HCT116 (cell line): ENCODE results near the gene SERPINB5. TPM values are rescaled to one million over a fixed set of nuclear protein-coding genes. Genes with fewer than 3 reads are reported as not detected.

ENCODE experiments used
- ATAC-seq: fragments of 200-7000 bp; cut with Tn5 transposase; 2 replicates; pipeline ENCODE4 v1.9.1; 2020; ENCODE audit warnings: mild to moderate bottlenecking, moderate library complexity
- BruUV-seq: library from RNA; stranded (reverse); fragments of 400-500 nt; replicated peaks from 2 replicates; lab custom pipeline; 2021; lab: Mats Ljungman, UMichigan
- CTCF ChIA-PET: fragments of 300-600 bp; sonication (Branson Sonifier 250); formaldehyde crosslinking; loops from one replicate; lab custom pipeline; 2021; ENCODE audit warnings: antibody characterized with exemption; lab: Charles Lee
- POLR2A ChIA-PET: fragments of 300-600, 350-600 bp; sonication (Branson Sonifier 250); formaldehyde crosslinking; loops from one replicate; lab custom pipeline; 2021; ENCODE audit warnings: antibody characterized with exemption; lab: Charles Lee
- RAD21 ChIA-PET, 2 experiments: fragments of 300-600 bp; sonication (Branson Sonifier 250); formaldehyde crosslinking; loops; one replicate each; lab custom pipeline; 2023; ENCODE audit warnings: low total read pairs in 2 of 2; ENCODE audit not compliant: uncharacterized antibody in 2 of 2, unreplicated experiment in 2 of 2, low non-redundant PET in 1 of 2; lab: Charles Lee
- DNase-seq: peaks from one replicate; pipeline ENCODE4 v3.0.0-alpha.2; 2010; ENCODE audit warnings: low read depth, low spot score
- H2AFZ ChIP-seq: fragments of 200-600 bp; shearing (Covaris generic), sonication (generic); 2 replicates; pipeline ENCODE4 v1.6.1; 2017; ENCODE audit warnings: low read depth, mixed run types, mixed read lengths, antibody characterized with exemption, low read length; ENCODE audit not compliant: poor library complexity, severe bottlenecking
- H3K27ac ChIP-seq: 2 replicates; pipeline ENCODE4 v1.5.1; 2012; ENCODE audit warnings: low read depth, low read length
- H3K27me3 ChIP-seq: fragments of 200-600 bp; sonication (generic); 2 replicates; pipeline ENCODE4 v1.6.1; 2016; ENCODE audit warnings: mixed run types, low read length, mixed read lengths; ENCODE audit not compliant: insufficient read depth
- H3K36me3 ChIP-seq, 2 experiments: fragments of 200-500 bp in 1 of 2; fragments of 200-600 bp in 1 of 2; sonication (Bioruptor generic) in 1 of 2; sonication (generic) in 1 of 2; 2 replicates each; pipeline versions ENCODE4 v1.5.1 to v1.6.1; 2014 to 2016; ENCODE audit warnings: low read length in 2 of 2, inconsistent platforms in 1 of 2, mixed read lengths in 1 of 2, mixed run types in 1 of 2; ENCODE audit not compliant: insufficient read depth in 2 of 2, control insufficient read depth in 1 of 2
- H3K4me1 ChIP-seq, 2 experiments: fragments of 200-600 bp in 1 of 2; sonication (generic) in 1 of 2; 2 replicates each; pipeline versions ENCODE4 v1.5.1 to v1.6.1; 2012 to 2017; ENCODE audit warnings: low read length in 2 of 2, inconsistent platforms in 1 of 2, mild to moderate bottlenecking in 1 of 2, mixed read lengths in 1 of 2, mixed run types in 1 of 2, moderate library complexity in 1 of 2; ENCODE audit not compliant: insufficient read depth in 2 of 2, control insufficient read depth in 1 of 2
- H3K4me2 ChIP-seq: fragments of 200-600 bp; sonication (generic); 2 replicates; pipeline ENCODE4 v1.6.1; 2017; ENCODE audit warnings: mixed run types, low read length, mixed read lengths
- H3K4me3 ChIP-seq, 2 experiments: fragments of 200-600 bp in 1 of 2; sonication (generic) in 1 of 2; replicated peaks in 1 of 2; 2 replicates each; pipeline ENCODE4 v1.5.1; 2011 to 2016; ENCODE audit warnings: low read length in 2 of 2, control low read depth in 1 of 2, low read depth in 1 of 2, mild to moderate bottlenecking in 1 of 2, mixed read lengths in 1 of 2, mixed run types in 1 of 2
- H3K79me2 ChIP-seq: fragments of 200-600 bp; sonication (generic); 2 replicates; pipeline ENCODE4 v1.6.1; 2017; ENCODE audit warnings: mild to moderate bottlenecking, mixed run types, low read length, moderate library complexity, mixed read lengths; ENCODE audit not compliant: insufficient read depth
- H3K9ac ChIP-seq: fragments of 200-600 bp; sonication (generic); 2 replicates; pipeline ENCODE4 v1.6.1; 2016; ENCODE audit warnings: low read length, mixed read lengths
- H3K9me2 ChIP-seq: fragments of 200-600 bp; sonication (generic), shearing (Covaris generic); 2 replicates; pipeline ENCODE4 v1.6.1; 2017; ENCODE audit warnings: mixed run types, mild to moderate bottlenecking, moderate library complexity; ENCODE audit not compliant: insufficient read depth
- H3K9me3 ChIP-seq, 2 experiments: fragments of 200-500 bp in 1 of 2; fragments of 200-600 bp in 1 of 2; sonication (Bioruptor generic) in 1 of 2; sonication (generic) in 1 of 2; 2 replicates each; pipeline ENCODE4 v1.6.1; 2014 to 2017; ENCODE audit warnings: low read length in 2 of 2, mixed read lengths in 2 of 2, inconsistent platforms in 1 of 2, low read depth in 1 of 2, mild to moderate bottlenecking in 1 of 2, mixed run types in 1 of 2, moderate library complexity in 1 of 2; ENCODE audit not compliant: control insufficient read depth in 1 of 2, insufficient read depth in 1 of 2
- H4K20me1 ChIP-seq: fragments of 200-600 bp; sonication (generic), shearing (Covaris generic); 2 replicates; pipeline ENCODE4 v1.6.1; 2017; ENCODE audit warnings: mixed run types, mild to moderate bottlenecking, moderate library complexity; ENCODE audit not compliant: insufficient read depth
- CBX3 ChIP-seq: IDR thresholded peaks from 2 replicates; pipeline ENCODE4 v1.6.1; 2012; ENCODE audit warnings: low read depth
- CEBPB ChIP-seq: IDR thresholded peaks from 2 replicates; pipeline ENCODE4 v1.6.1; 2012; ENCODE audit warnings: low read depth
- EGR1 ChIP-seq: IDR thresholded peaks from 2 replicates; pipeline ENCODE4 v1.6.1; 2012; ENCODE audit warnings: low read depth
- ELF1 ChIP-seq: IDR thresholded peaks from 2 replicates; pipeline ENCODE4 v1.6.1; 2012; ENCODE audit warnings: low read depth, borderline replicate concordance
- EZH2 ChIP-seq: fragments of 200-600 bp; sonication (generic); IDR thresholded peaks from 2 replicates; pipeline ENCODE4 v1.6.1; 2017; ENCODE audit warnings: antibody characterized with exemption, mixed run types
- EZH2phosphoT487 ChIP-seq: fragments of 200-600 bp; IDR thresholded peaks from 2 replicates; pipeline ENCODE4 v1.6.1; 2018; ENCODE audit warnings: antibody characterized with exemption, borderline replicate concordance
- FOSL1 ChIP-seq: IDR thresholded peaks from 2 replicates; pipeline ENCODE4 v1.6.1; 2012; ENCODE audit warnings: low read depth
- POLR2A ChIP-seq: IDR thresholded peaks from 2 replicates; pipeline ENCODE4 v1.7.0; 2011; ENCODE audit warnings: borderline replicate concordance; ENCODE audit not compliant: insufficient read depth, insufficient read length; ENCODE audit errors: extremely low read depth
- RAD21 ChIP-seq: IDR thresholded peaks from 2 replicates; pipeline ENCODE4 v1.6.1; 2012; ENCODE audit warnings: low read depth, mild to moderate bottlenecking
- SIN3A ChIP-seq: IDR thresholded peaks from 2 replicates; pipeline ENCODE4 v1.6.1; 2012; ENCODE audit warnings: low read depth
- SP1 ChIP-seq: IDR thresholded peaks from 2 replicates; pipeline ENCODE4 v1.6.1; 2012; ENCODE audit warnings: low read depth
- SRF ChIP-seq: IDR thresholded peaks from 2 replicates; pipeline ENCODE4 v1.6.1; 2012; ENCODE audit warnings: low read depth
- TCF7L2 ChIP-seq: IDR thresholded peaks from 2 replicates; pipeline ENCODE4 v1.7.0; 2011; ENCODE audit warnings: borderline replicate concordance, inconsistent platforms; ENCODE audit not compliant: insufficient read depth, insufficient read length; ENCODE audit errors: extremely low read depth
- YY1 ChIP-seq: IDR thresholded peaks from 2 replicates; pipeline ENCODE4 v1.6.1; 2011; ENCODE audit warnings: low read length, low read depth, moderate library complexity, mild to moderate bottlenecking; ENCODE audit not compliant: insufficient replicate concordance; ENCODE audit errors: extremely low read depth
- ZFX ChIP-seq: fragments of 450-650 bp; IDR thresholded peaks from 2 replicates; pipeline ENCODE4 v1.6.1; 2017
- ZNF274 ChIP-seq: fragments of 200-500 bp; sonication (Bioruptor generic); IDR thresholded peaks from 2 replicates; pipeline ENCODE4 v1.6.1; 2014; ENCODE audit warnings: mild to moderate bottlenecking, low read depth, low read length, inconsistent platforms
- intact Hi-C: fragments of 100-400 bp; cut with micrococcal nuclease; formaldehyde crosslinking; loops from 2 replicates; pipeline ENCODE4 v1.10.0; 2022
- total RNA-seq: library from RNA; stranded (reverse); gene quantifications from one replicate; pipeline ENCODE4 v1.2.1, GENCODE V29; 2021; ENCODE audit not compliant: unreplicated experiment
- TF ChIP-seq, protein P1 (sequence below): IDR thresholded peaks from 2 replicates; pipeline ENCODE4 v1.6.1; 2012
- TF ChIP-seq, protein P2 (sequence below): IDR thresholded peaks from 2 replicates; pipeline ENCODE4 v1.6.1; 2011; ENCODE audit warnings: mild to moderate bottlenecking, low read length, moderate library complexity; ENCODE audit not compliant: insufficient replicate concordance; ENCODE audit errors: extremely low read depth
- TF ChIP-seq, protein P3 (sequence below): IDR thresholded peaks from 2 replicates; pipeline ENCODE4 v1.6.1; 2012
- TF ChIP-seq, protein P4 (sequence below), 3 experiments: fragments of 200-600 bp in 1 of 3; sonication (generic) in 1 of 3; IDR thresholded peaks in 2 of 3; conservative IDR thresholded peaks in 1 of 3; 2 replicates each; pipeline ENCODE4 v1.5.1; 2012 to 2017; ENCODE audit warnings: low read depth in 2 of 3, low read length in 2 of 3, antibody characterized with exemption in 1 of 3, borderline replicate concordance in 1 of 3, control low read depth in 1 of 3, mild to moderate bottlenecking in 1 of 3, mixed read lengths in 1 of 3, mixed run types in 1 of 3, moderate library complexity in 1 of 3; ENCODE audit not compliant: insufficient read depth in 1 of 3

Gene SERPINB5
- total RNA-seq, 1 experiment from 2014 or later = 19.5 TPM

DNA sequence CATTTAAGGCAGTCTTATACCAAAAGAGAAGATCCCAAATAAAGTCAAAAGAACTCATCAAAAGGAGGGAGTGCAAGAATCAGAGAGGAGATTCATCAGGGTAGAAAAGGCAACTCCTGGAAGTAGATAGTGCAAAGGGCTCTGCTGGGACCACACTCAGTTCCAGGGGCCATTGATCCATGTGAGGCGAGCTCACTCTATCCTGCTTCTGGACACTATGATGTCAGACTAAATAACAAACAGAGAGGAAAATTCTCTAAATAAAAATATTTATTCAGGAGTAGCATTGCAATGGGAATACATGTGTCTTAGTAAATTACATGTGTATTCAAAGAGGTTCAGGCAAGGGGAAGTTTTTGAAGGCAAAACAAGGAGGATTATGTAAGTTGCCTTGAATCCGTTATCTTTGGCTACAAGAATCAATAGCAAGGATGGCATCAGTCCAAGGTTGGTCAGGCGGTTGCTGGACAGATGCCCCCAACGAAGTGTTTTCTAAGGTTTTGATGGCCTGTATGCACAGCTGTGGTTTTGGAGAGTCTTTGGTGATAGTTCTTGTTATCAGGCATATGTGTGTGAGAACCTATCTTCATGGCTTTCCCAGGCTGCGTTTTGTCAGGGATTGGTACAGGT is 52.2 kb downstream of the SERPINB5 start:
- ATAC-seq (no peak), DNase-seq (no peak)
- CTCF ChIA-PET = interaction anchor here (4.6 kb wide), 1 partner anchor 11 kb away, joined by 20 read pairs; no protein-coding TSS in a partner anchor
- Histone ChIP-seq H3K27me3 (no peaks in the 10 kb centered on the region), H3K9me3 (no peaks in the 10 kb centered on the region), H2AFZ (no peak overlapping the region), H3K4me1 (no peaks in the 10 kb centered on the region), H3K79me2 (no peaks in the 10 kb centered on the region), H4K20me1 (no peaks in the 10 kb centered on the region), H3K36me3 (no peaks in the 10 kb centered on the region), H3K9ac (no peak overlapping the region), H3K27ac (no peak overlapping the region), H3K9me2 (no peaks in the 10 kb centered on the region), H3K4me2 (no peak overlapping the region), H3K4me3 (no peak overlapping the region)
- no peak for TF ChIP-seq SIN3A
- TF ChIP-seq SRF = no peak
- TF ChIP-seq CEBPB = no peak
- no peak for TF ChIP-seq EZH2
- no peak for TF ChIP-seq POLR2A
- no peak for TF ChIP-seq SP1
- no peak for TF ChIP-seq CBX3
- TF ChIP-seq, protein P1, sequence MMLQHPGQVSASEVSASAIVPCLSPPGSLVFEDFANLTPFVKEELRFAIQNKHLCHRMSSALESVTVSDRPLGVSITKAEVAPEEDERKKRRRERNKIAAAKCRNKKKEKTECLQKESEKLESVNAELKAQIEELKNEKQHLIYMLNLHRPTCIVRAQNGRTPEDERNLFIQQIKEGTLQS = no peak
- no peak for TF ChIP-seq ELF1
- no peak for TF ChIP-seq ZFX
- TF ChIP-seq YY1 = no peak
- TF ChIP-seq, protein P2, sequence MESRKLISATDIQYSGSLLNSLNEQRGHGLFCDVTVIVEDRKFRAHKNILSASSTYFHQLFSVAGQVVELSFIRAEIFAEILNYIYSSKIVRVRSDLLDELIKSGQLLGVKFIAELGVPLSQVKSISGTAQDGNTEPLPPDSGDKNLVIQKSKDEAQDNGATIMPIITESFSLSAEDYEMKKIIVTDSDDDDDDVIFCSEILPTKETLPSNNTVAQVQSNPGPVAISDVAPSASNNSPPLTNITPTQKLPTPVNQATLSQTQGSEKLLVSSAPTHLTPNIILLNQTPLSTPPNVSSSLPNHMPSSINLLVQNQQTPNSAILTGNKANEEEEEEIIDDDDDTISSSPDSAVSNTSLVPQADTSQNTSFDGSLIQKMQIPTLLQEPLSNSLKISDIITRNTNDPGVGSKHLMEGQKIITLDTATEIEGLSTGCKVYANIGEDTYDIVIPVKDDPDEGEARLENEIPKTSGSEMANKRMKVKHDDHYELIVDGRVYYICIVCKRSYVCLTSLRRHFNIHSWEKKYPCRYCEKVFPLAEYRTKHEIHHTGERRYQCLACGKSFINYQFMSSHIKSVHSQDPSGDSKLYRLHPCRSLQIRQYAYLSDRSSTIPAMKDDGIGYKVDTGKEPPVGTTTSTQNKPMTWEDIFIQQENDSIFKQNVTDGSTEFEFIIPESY = no peak
- TF ChIP-seq, protein P3, sequence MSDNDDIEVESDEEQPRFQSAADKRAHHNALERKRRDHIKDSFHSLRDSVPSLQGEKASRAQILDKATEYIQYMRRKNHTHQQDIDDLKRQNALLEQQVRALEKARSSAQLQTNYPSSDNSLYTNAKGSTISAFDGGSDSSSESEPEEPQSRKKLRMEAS = no peak
- no peak for TF ChIP-seq FOSL1
- TF ChIP-seq ZNF274 = no peak
- TF ChIP-seq, protein P4, sequence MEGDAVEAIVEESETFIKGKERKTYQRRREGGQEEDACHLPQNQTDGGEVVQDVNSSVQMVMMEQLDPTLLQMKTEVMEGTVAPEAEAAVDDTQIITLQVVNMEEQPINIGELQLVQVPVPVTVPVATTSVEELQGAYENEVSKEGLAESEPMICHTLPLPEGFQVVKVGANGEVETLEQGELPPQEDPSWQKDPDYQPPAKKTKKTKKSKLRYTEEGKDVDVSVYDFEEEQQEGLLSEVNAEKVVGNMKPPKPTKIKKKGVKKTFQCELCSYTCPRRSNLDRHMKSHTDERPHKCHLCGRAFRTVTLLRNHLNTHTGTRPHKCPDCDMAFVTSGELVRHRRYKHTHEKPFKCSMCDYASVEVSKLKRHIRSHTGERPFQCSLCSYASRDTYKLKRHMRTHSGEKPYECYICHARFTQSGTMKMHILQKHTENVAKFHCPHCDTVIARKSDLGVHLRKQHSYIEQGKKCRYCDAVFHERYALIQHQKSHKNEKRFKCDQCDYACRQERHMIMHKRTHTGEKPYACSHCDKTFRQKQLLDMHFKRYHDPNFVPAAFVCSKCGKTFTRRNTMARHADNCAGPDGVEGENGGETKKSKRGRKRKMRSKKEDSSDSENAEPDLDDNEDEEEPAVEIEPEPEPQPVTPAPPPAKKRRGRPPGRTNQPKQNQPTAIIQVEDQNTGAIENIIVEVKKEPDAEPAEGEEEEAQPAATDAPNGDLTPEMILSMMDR (IDR thresholded peaks at IDR 0.05 in 2 of 3, conservative IDR thresholded peaks at IDR 0.05 in 1 of 3; ENCODE audit: borderline replicate concordance in 1 of 3, insufficient read depth in 1 of 3, low read depth in 2 of 3, low read length in 2 of 3) = no peak
- TF ChIP-seq RAD21 = no peak
- no peak for TF ChIP-seq EZH2phosphoT487
- TF ChIP-seq EGR1 = no peak
- TF ChIP-seq TCF7L2 = no peak
- no TSS peak for BruUV-seq
- POLR2A ChIA-PET = no interaction called here
- intact Hi-C loops = no loop called here
- RAD21 ChIA-PET = no interaction called here
